Panc1 (cell line): ENCODE measurements around the gene TMCC1. TPM values are rescaled to one million over a fixed set of nuclear protein-coding genes. Genes with fewer than 3 reads are reported as not detected.

Experiments used
- ATAC-seq: fragments of 200-7000 bp; cut with Tn5 transposase; 2 replicates; pipeline ENCODE4 v1.9.1; 2020; ENCODE audit warnings: mild to moderate bottlenecking, moderate library complexity
- BruUV-seq: library from RNA; stranded (reverse); fragments of 400-500 nt; replicated peaks from 2 replicates; lab custom pipeline; 2021; lab: Mats Ljungman, UMichigan
- CTCF ChIA-PET: fragments of 300-600 bp; sonication (Branson Sonifier 250); formaldehyde crosslinking; loops from one replicate; lab custom pipeline; 2022; ENCODE audit warnings: antibody characterized with exemption; lab: Charles Lee
- POLR2A ChIA-PET: fragments of 300-600 bp; sonication (Branson Sonifier 250); formaldehyde crosslinking; loops from one replicate; lab custom pipeline; 2022; ENCODE audit warnings: antibody characterized with exemption; lab: Charles Lee
- DNase-seq: peaks from one replicate; pipeline ENCODE4 v3.0.0-alpha.2; 2010; ENCODE audit warnings: low read depth, low spot score
- H3K27ac ChIP-seq: 2 replicates; pipeline ENCODE4 v1.5.1; 2011; ENCODE audit warnings: mild to moderate bottlenecking, low read length, inconsistent platforms
- H3K27me3 ChIP-seq: fragments of 200-500 bp; sonication (Bioruptor generic); 2 replicates; pipeline ENCODE4 v1.6.0; 2014; ENCODE audit warnings: low read length, inconsistent platforms; ENCODE audit not compliant: control insufficient read depth, insufficient read depth
- H3K36me3 ChIP-seq: fragments of 200-500 bp; sonication (Bioruptor generic); 2 replicates; pipeline ENCODE4 v1.5.1; 2014; ENCODE audit warnings: inconsistent platforms, mild to moderate bottlenecking, low read length, moderate library complexity; ENCODE audit not compliant: control insufficient read depth, insufficient read depth
- H3K4me1 ChIP-seq: 2 replicates; pipeline ENCODE4 v1.5.1; 2011; ENCODE audit warnings: inconsistent platforms, mild to moderate bottlenecking, low read length, moderate library complexity; ENCODE audit not compliant: control insufficient read depth, insufficient read depth
- H3K4me3 ChIP-seq, 2 experiments: 2 replicates each; pipeline ENCODE4 v1.5.1; 2011 to 2012; ENCODE audit warnings: low read depth in 2 of 2, low read length in 2 of 2, mild to moderate bottlenecking in 2 of 2, inconsistent platforms in 1 of 2, moderate library complexity in 1 of 2
- H3K9me3 ChIP-seq: fragments of 200-500 bp; sonication (Bioruptor generic); 2 replicates; pipeline ENCODE4 v1.5.1; 2014; ENCODE audit warnings: low read depth, mild to moderate bottlenecking, inconsistent platforms, low read length, moderate library complexity; ENCODE audit not compliant: control insufficient read depth, insufficient read depth
- POLR2AphosphoS5 ChIP-seq: IDR thresholded peaks from 2 replicates; pipeline ENCODE4 v1.6.1; 2012; ENCODE audit warnings: mild to moderate bottlenecking, low read depth, low read length, moderate library complexity
- SIN3A ChIP-seq: IDR thresholded peaks from 2 replicates; pipeline ENCODE4 v1.6.1; 2012; ENCODE audit warnings: low read depth, mild to moderate bottlenecking, low read length, moderate library complexity, borderline replicate concordance; ENCODE audit not compliant: insufficient read depth
- TCF7L2 ChIP-seq: IDR thresholded peaks from 2 replicates; pipeline ENCODE4 v1.6.1; 2011; ENCODE audit warnings: mild to moderate bottlenecking, low read depth, low read length, inconsistent platforms
- in situ Hi-C: cut with HindIII; loops from 2 replicates; pipeline ENCODE4 v1.10.0; 2016; ENCODE audit warnings: low sequenced_read_pairs, low pct_unique_long_range_greater_than_20kb
- intact Hi-C: fragments of 100-400 bp; cut with micrococcal nuclease; formaldehyde crosslinking; loops from one replicate; pipeline ENCODE4 v1.10.0; 2022; ENCODE audit not compliant: unreplicated experiment
- total RNA-seq: library from RNA; stranded (reverse); gene quantifications from one replicate; pipeline ENCODE4 v1.2.1, GENCODE V29; 2021; ENCODE audit not compliant: unreplicated experiment
- TF ChIP-seq, protein P1 (sequence below), 2 experiments: IDR thresholded peaks; 2 replicates each; pipeline ENCODE4 v1.6.1; 2011 to 2012; ENCODE audit warnings: low read depth in 2 of 2, control low read depth in 1 of 2, low read length in 1 of 2, mild to moderate bottlenecking in 1 of 2, moderate library complexity in 1 of 2; ENCODE audit not compliant: insufficient read depth in 1 of 2
- TF ChIP-seq, protein P2 (sequence below): fragments of 450-650 bp; IDR thresholded peaks from 2 replicates; pipeline ENCODE4 v1.5.1; 2017; ENCODE audit warnings: mild to moderate bottlenecking

TMCC1 gene
- total RNA-seq, 1 experiment from 2014 or later = 33.2 TPM

- CTCF ChIA-PET = interaction anchor here (1.0 kb wide), 1 partner anchor 109 kb away, joined by 11 read pairs; no protein-coding TSS in a partner anchor
- intact Hi-C loops (no loop called here), in situ Hi-C loops (no loop called here)
- no peaks in the 10 kb centered on the region for H3K9me3 ChIP-seq
- H3K4me1 ChIP-seq = peaks cover 93% of the 10 kb centered on the region
- H3K36me3 ChIP-seq = no peaks in the 10 kb centered on the region
- TF ChIP-seq, protein P1, sequence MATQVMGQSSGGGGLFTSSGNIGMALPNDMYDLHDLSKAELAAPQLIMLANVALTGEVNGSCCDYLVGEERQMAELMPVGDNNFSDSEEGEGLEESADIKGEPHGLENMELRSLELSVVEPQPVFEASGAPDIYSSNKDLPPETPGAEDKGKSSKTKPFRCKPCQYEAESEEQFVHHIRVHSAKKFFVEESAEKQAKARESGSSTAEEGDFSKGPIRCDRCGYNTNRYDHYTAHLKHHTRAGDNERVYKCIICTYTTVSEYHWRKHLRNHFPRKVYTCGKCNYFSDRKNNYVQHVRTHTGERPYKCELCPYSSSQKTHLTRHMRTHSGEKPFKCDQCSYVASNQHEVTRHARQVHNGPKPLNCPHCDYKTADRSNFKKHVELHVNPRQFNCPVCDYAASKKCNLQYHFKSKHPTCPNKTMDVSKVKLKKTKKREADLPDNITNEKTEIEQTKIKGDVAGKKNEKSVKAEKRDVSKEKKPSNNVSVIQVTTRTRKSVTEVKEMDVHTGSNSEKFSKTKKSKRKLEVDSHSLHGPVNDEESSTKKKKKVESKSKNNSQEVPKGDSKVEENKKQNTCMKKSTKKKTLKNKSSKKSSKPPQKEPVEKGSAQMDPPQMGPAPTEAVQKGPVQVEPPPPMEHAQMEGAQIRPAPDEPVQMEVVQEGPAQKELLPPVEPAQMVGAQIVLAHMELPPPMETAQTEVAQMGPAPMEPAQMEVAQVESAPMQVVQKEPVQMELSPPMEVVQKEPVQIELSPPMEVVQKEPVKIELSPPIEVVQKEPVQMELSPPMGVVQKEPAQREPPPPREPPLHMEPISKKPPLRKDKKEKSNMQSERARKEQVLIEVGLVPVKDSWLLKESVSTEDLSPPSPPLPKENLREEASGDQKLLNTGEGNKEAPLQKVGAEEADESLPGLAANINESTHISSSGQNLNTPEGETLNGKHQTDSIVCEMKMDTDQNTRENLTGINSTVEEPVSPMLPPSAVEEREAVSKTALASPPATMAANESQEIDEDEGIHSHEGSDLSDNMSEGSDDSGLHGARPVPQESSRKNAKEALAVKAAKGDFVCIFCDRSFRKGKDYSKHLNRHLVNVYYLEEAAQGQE (IDR thresholded peaks at IDR 0.05; ENCODE audit: insufficient read depth in 1 of 2, low read depth in 2 of 2, low read length in 1 of 2) = no peak
- TF ChIP-seq SIN3A (0 out of 2 replicates have a peak, but pooled peaks have one; percentile 39), TCF7L2 (no peak), POLR2AphosphoS5 (no peak)
- TF ChIP-seq, protein P2, sequence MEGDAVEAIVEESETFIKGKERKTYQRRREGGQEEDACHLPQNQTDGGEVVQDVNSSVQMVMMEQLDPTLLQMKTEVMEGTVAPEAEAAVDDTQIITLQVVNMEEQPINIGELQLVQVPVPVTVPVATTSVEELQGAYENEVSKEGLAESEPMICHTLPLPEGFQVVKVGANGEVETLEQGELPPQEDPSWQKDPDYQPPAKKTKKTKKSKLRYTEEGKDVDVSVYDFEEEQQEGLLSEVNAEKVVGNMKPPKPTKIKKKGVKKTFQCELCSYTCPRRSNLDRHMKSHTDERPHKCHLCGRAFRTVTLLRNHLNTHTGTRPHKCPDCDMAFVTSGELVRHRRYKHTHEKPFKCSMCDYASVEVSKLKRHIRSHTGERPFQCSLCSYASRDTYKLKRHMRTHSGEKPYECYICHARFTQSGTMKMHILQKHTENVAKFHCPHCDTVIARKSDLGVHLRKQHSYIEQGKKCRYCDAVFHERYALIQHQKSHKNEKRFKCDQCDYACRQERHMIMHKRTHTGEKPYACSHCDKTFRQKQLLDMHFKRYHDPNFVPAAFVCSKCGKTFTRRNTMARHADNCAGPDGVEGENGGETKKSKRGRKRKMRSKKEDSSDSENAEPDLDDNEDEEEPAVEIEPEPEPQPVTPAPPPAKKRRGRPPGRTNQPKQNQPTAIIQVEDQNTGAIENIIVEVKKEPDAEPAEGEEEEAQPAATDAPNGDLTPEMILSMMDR = no peak
- no peak for DNase-seq
- peak overlapping the region; percentile 99 for H3K27ac ChIP-seq
- H3K4me3 ChIP-seq = peak overlapping the region in 1 of 2 experiments; percentile 40; a peak in 3 of 4 replicates
- ATAC-seq = no peak
- BruUV-seq = no TSS peak
- no peaks in the 10 kb centered on the region for H3K27me3 ChIP-seq
- POLR2A ChIA-PET = no interaction called here
Measured at GRCh38 chr3:129599073-129599472, 294.4 kb downstream of the TMCC1 start.

DNA sequence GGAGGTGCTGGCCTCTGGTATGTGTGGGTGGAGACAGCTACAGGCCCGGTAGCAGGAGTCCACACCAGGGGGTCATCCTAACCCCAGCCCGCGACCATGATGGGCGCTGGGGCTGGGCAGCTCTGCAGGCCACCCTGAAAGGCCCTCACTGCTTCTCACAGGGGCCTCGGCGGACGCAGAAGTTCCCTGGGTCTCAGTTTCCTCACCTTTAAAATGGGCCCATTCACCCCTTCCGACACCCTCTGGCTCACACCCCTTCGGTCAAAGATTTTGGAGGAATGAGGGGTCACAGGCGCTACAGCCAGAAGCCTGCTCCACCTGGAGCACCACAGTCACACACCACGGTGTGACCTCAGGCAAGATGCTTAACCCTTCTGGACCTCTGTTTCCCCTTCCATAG is 295.0 kb downstream of the TMCC1 start:
- Histone ChIP-seq H3K4me1 (peaks cover 97% of the 10 kb centered on the region), H3K36me3 (no peaks in the 10 kb centered on the region), H3K9me3 (no peaks in the 10 kb centered on the region), H3K27me3 (no peaks in the 10 kb centered on the region), H3K4me3 (peak overlapping the region in 1 of 2 experiments; percentile 40; a peak in 2 of 4 replicates), H3K27ac (peak overlapping the region; percentile 99)
- ChIA-PET CTCF (interaction anchor here (0.6 kb wide), 1 partner anchor 28 kb away, joined by 10 read pairs; no protein-coding TSS in a partner anchor), POLR2A (no interaction called here)
- in situ Hi-C loops (no loop called here), intact Hi-C loops (no loop called here)
- BruUV-seq = no TSS peak
- DNase-seq (no peak), ATAC-seq (no peak)
- TF ChIP-seq, protein P1 (IDR thresholded peaks at IDR 0.05; ENCODE audit: insufficient read depth in 1 of 2, low read depth in 2 of 2, low read length in 1 of 2) = no peak
- TF ChIP-seq SIN3A (no peak), TCF7L2 (no peak), POLR2AphosphoS5 (no peak)
- TF ChIP-seq, protein P2 = no peak
